ENCODE data around the gene INAFM1.
"Not testable (repeated sequence)": the region's sequence is repeated elsewhere in the genome, so short reads cannot be mapped to it uniquely, and the experiment has no call there.

INAFM1 gene

GRCh38 chr19:47270408-47270807, 4.3 kb upstream of the INAFM1 start:
- no peak for DNase-seq

- DNase-seq = no peak
These were observed 2.7 kb upstream of the INAFM1 start for GRCh38 chr19:47271949-47272348.

- no peak for DNase-seq
These were observed 2.0 kb upstream of the INAFM1 start for GRCh38 chr19:47272448-47273312.

- DNase-seq = peak; percentile 58 to 86
These were observed 1.2 kb upstream of the INAFM1 start for GRCh38 chr19:47273313-47274070.

GRCh38 chr19:47274891-47275761, 441 bp downstream of the INAFM1 start:
- no peak for DNase-seq

- DNase-seq = no peak
These were observed 1.2 kb downstream of the INAFM1 start for GRCh38 chr19:47275791-47276461.

GRCh38 chr19:47276513-47276912, 1.8 kb downstream of the INAFM1 start:
- DNase-seq = not testable (repeated sequence)

- peak in 1 of 2 experiments; percentile 7 for DNase-seq
These were observed 5.6 kb downstream of the INAFM1 start for GRCh38 chr19:47280183-47280797.

GRCh38 chr19:47283405-47284059, 8.8 kb downstream of the INAFM1 start:
- DNase-seq = no peak

GRCh38 chr19:47284324-47284899, 9.7 kb downstream of the INAFM1 start:
- peak in 1 of 2 experiments; percentile 44 for DNase-seq

- DNase-seq = peak; percentile 24 to 66
These were observed 21.4 kb downstream of the INAFM1 start for GRCh38 chr19:47296036-47296435.

- not testable (repeated sequence) for DNase-seq
These were observed 26.2 kb downstream of the INAFM1 start for GRCh38 chr19:47300867-47301266.

- DNase-seq = no peak
These were observed 27.6 kb downstream of the INAFM1 start for GRCh38 chr19:47302249-47302648.

GRCh38 chr19:47303966-47304365, 29.3 kb downstream of the INAFM1 start:
- no peak for DNase-seq

- DNase-seq = peak; percentile 9 to 60
These were observed 30.6 kb downstream of the INAFM1 start for GRCh38 chr19:47305309-47305751.

GRCh38 chr19:47306303-47306702, 31.6 kb downstream of the INAFM1 start:
- DNase-seq = no peak

- DNase-seq = no peak
These were observed 34.4 kb downstream of the INAFM1 start for GRCh38 chr19:47309038-47309437.

GRCh38 chr19:47309608-47310007, 34.9 kb downstream of the INAFM1 start, which contains the start of gene C5AR1:
TSS of gene C5AR1 (plus strand) at chr19:47309861. CDS start at chr19:47309896, 35 bp downstream.
- DNase-seq = no peak

GRCh38 chr19:47310323-47310722, 35.6 kb downstream of the INAFM1 start:
- DNase-seq = no peak

- DNase-seq = no peak
These were observed 36.1 kb downstream of the INAFM1 start for GRCh38 chr19:47310819-47311218.

Measured in SW 1271 (cell line).